Retina (tissue), 1 donor: Measurements from ENCODE around the gene ACRBP.
A peak's percentile ranks its signal among the peaks of the same experiment; 100 is the strongest.

Source experiments
- DNase-seq: peaks from one replicate; pipeline ENCODE4 v3.0.0-alpha.2; 2016

ACRBP gene

GRCh38 chr12:6646276-6647082, 753 bp downstream of the ACRBP start:
- DNase-seq: no peak

GRCh38 chr12:6644903-6645302, 2.3 kb downstream of the ACRBP start:
- DNase-seq: peak; percentile 37

GRCh38 chr12:6644257-6644596, 3.0 kb downstream of the ACRBP start:
- DNase-seq: no peak

GRCh38 chr12:6643569-6644256, 3.5 kb downstream of the ACRBP start:
- DNase-seq: no peak

GRCh38 chr12:6641131-6641530, 6.1 kb downstream of the ACRBP start:
- DNase-seq: no peak

GRCh38 chr12:6640497-6640896, 6.7 kb downstream of the ACRBP start:
- DNase-seq: no peak

GRCh38 chr12:6639151-6639801, 8.0 kb downstream of the ACRBP start:
- DNase-seq: no peak

- DNase-seq: no peak
Measured at GRCh38 chr12:6638305-6638704, 8.9 kb downstream of the ACRBP start.

- no peak for DNase-seq
Measured at GRCh38 chr12:6635856-6636531, 11.2 kb downstream of the ACRBP start, which contains the start of gene LPAR5. LPAR5 (minus strand) TSS chr12:6635959; CDS start chr12:6621248, 14,711 bp downstream.

- no peak for DNase-seq
Measured at GRCh38 chr12:6635375-6635855, 11.8 kb downstream of the ACRBP start.

GRCh38 chr12:6632026-6632983, 14.9 kb downstream of the ACRBP start:
- DNase-seq: peak; percentile 20

GRCh38 chr12:6631549-6631961, 15.7 kb downstream of the ACRBP start:
- no peak for DNase-seq

- no peak for DNase-seq
Measured at GRCh38 chr12:6630736-6631135, 16.5 kb downstream of the ACRBP start.

- DNase-seq: no peak
Measured at GRCh38 chr12:6627616-6628015, 19.6 kb downstream of the ACRBP start.

- DNase-seq: no peak
Measured at GRCh38 chr12:6626654-6627283, 20.5 kb downstream of the ACRBP start.

- DNase-seq: no peak
Measured at GRCh38 chr12:6620885-6621274, 26.4 kb downstream of the ACRBP start.

GRCh38 chr12:6620137-6620884, 26.9 kb downstream of the ACRBP start:
- peak; percentile 93 for DNase-seq

- no peak for DNase-seq
Measured at GRCh38 chr12:6618483-6619225, 28.6 kb downstream of the ACRBP start.

GRCh38 chr12:6615802-6616201, 31.4 kb downstream of the ACRBP start:
- no peak for DNase-seq
